HCT116 (cell line): ENCODE measurements around the gene SNX25. TPM values are rescaled to one million over a fixed set of nuclear protein-coding genes. Genes with fewer than 3 reads are reported as not detected.
"Not testable (repeated sequence)": the region's sequence is repeated elsewhere in the genome, so short reads cannot be mapped to it uniquely, and the experiment has no call there.

ENCODE experiments used
- ATAC-seq: fragments of 200-7000 bp; cut with Tn5 transposase; 2 replicates; pipeline ENCODE4 v1.9.1; 2020; ENCODE audit warnings: mild to moderate bottlenecking, moderate library complexity
- BruUV-seq: library from RNA; stranded (reverse); fragments of 400-500 nt; replicated peaks from 2 replicates; lab custom pipeline; 2021; lab: Mats Ljungman, UMichigan
- CTCF ChIA-PET: fragments of 300-600 bp; sonication (Branson Sonifier 250); formaldehyde crosslinking; loops from one replicate; lab custom pipeline; 2021; ENCODE audit warnings: antibody characterized with exemption; lab: Charles Lee
- POLR2A ChIA-PET: fragments of 300-600, 350-600 bp; sonication (Branson Sonifier 250); formaldehyde crosslinking; loops from one replicate; lab custom pipeline; 2021; ENCODE audit warnings: antibody characterized with exemption; lab: Charles Lee
- RAD21 ChIA-PET, 2 experiments: fragments of 300-600 bp; sonication (Branson Sonifier 250); formaldehyde crosslinking; loops; one replicate each; lab custom pipeline; 2023; ENCODE audit warnings: low total read pairs in 2 of 2; ENCODE audit not compliant: uncharacterized antibody in 2 of 2, unreplicated experiment in 2 of 2, low non-redundant PET in 1 of 2; lab: Charles Lee
- DNase-seq: peaks from one replicate; pipeline ENCODE4 v3.0.0-alpha.2; 2010; ENCODE audit warnings: low read depth, low spot score
- H2AFZ ChIP-seq: fragments of 200-600 bp; shearing (Covaris generic), sonication (generic); 2 replicates; pipeline ENCODE4 v1.6.1; 2017; ENCODE audit warnings: low read depth, mixed run types, mixed read lengths, antibody characterized with exemption, low read length; ENCODE audit not compliant: poor library complexity, severe bottlenecking
- H3K27ac ChIP-seq: 2 replicates; pipeline ENCODE4 v1.5.1; 2012; ENCODE audit warnings: low read depth, low read length
- H3K27me3 ChIP-seq: fragments of 200-600 bp; sonication (generic); 2 replicates; pipeline ENCODE4 v1.6.1; 2016; ENCODE audit warnings: mixed run types, low read length, mixed read lengths; ENCODE audit not compliant: insufficient read depth
- H3K36me3 ChIP-seq, 2 experiments: fragments of 200-500 bp in 1 of 2; fragments of 200-600 bp in 1 of 2; sonication (Bioruptor generic) in 1 of 2; sonication (generic) in 1 of 2; 2 replicates each; pipeline versions ENCODE4 v1.5.1 to v1.6.1; 2014 to 2016; ENCODE audit warnings: low read length in 2 of 2, inconsistent platforms in 1 of 2, mixed read lengths in 1 of 2, mixed run types in 1 of 2; ENCODE audit not compliant: insufficient read depth in 2 of 2, control insufficient read depth in 1 of 2
- H3K4me1 ChIP-seq, 2 experiments: fragments of 200-600 bp in 1 of 2; sonication (generic) in 1 of 2; 2 replicates each; pipeline versions ENCODE4 v1.5.1 to v1.6.1; 2012 to 2017; ENCODE audit warnings: low read length in 2 of 2, inconsistent platforms in 1 of 2, mild to moderate bottlenecking in 1 of 2, mixed read lengths in 1 of 2, mixed run types in 1 of 2, moderate library complexity in 1 of 2; ENCODE audit not compliant: insufficient read depth in 2 of 2, control insufficient read depth in 1 of 2
- H3K4me2 ChIP-seq: fragments of 200-600 bp; sonication (generic); 2 replicates; pipeline ENCODE4 v1.6.1; 2017; ENCODE audit warnings: mixed run types, low read length, mixed read lengths
- H3K4me3 ChIP-seq, 2 experiments: fragments of 200-600 bp in 1 of 2; sonication (generic) in 1 of 2; replicated peaks in 1 of 2; 2 replicates each; pipeline ENCODE4 v1.5.1; 2011 to 2016; ENCODE audit warnings: low read length in 2 of 2, control low read depth in 1 of 2, low read depth in 1 of 2, mild to moderate bottlenecking in 1 of 2, mixed read lengths in 1 of 2, mixed run types in 1 of 2
- H3K79me2 ChIP-seq: fragments of 200-600 bp; sonication (generic); 2 replicates; pipeline ENCODE4 v1.6.1; 2017; ENCODE audit warnings: mild to moderate bottlenecking, mixed run types, low read length, moderate library complexity, mixed read lengths; ENCODE audit not compliant: insufficient read depth
- H3K9ac ChIP-seq: fragments of 200-600 bp; sonication (generic); 2 replicates; pipeline ENCODE4 v1.6.1; 2016; ENCODE audit warnings: low read length, mixed read lengths
- H3K9me2 ChIP-seq: fragments of 200-600 bp; sonication (generic), shearing (Covaris generic); 2 replicates; pipeline ENCODE4 v1.6.1; 2017; ENCODE audit warnings: mixed run types, mild to moderate bottlenecking, moderate library complexity; ENCODE audit not compliant: insufficient read depth
- H3K9me3 ChIP-seq, 2 experiments: fragments of 200-500 bp in 1 of 2; fragments of 200-600 bp in 1 of 2; sonication (Bioruptor generic) in 1 of 2; sonication (generic) in 1 of 2; 2 replicates each; pipeline ENCODE4 v1.6.1; 2014 to 2017; ENCODE audit warnings: low read length in 2 of 2, mixed read lengths in 2 of 2, inconsistent platforms in 1 of 2, low read depth in 1 of 2, mild to moderate bottlenecking in 1 of 2, mixed run types in 1 of 2, moderate library complexity in 1 of 2; ENCODE audit not compliant: control insufficient read depth in 1 of 2, insufficient read depth in 1 of 2
- H4K20me1 ChIP-seq: fragments of 200-600 bp; sonication (generic), shearing (Covaris generic); 2 replicates; pipeline ENCODE4 v1.6.1; 2017; ENCODE audit warnings: mixed run types, mild to moderate bottlenecking, moderate library complexity; ENCODE audit not compliant: insufficient read depth
- CEBPB ChIP-seq: IDR thresholded peaks from 2 replicates; pipeline ENCODE4 v1.6.1; 2012; ENCODE audit warnings: low read depth
- TCF7L2 ChIP-seq: IDR thresholded peaks from 2 replicates; pipeline ENCODE4 v1.7.0; 2011; ENCODE audit warnings: borderline replicate concordance, inconsistent platforms; ENCODE audit not compliant: insufficient read depth, insufficient read length; ENCODE audit errors: extremely low read depth
- YY1 ChIP-seq: IDR thresholded peaks from 2 replicates; pipeline ENCODE4 v1.6.1; 2011; ENCODE audit warnings: low read length, low read depth, moderate library complexity, mild to moderate bottlenecking; ENCODE audit not compliant: insufficient replicate concordance; ENCODE audit errors: extremely low read depth
- intact Hi-C: fragments of 100-400 bp; cut with micrococcal nuclease; formaldehyde crosslinking; loops from 2 replicates; pipeline ENCODE4 v1.10.0; 2022
- total RNA-seq: library from RNA; stranded (reverse); gene quantifications from one replicate; pipeline ENCODE4 v1.2.1, GENCODE V29; 2021; ENCODE audit not compliant: unreplicated experiment
- TF ChIP-seq, protein P1 (sequence below), 3 experiments: fragments of 200-600 bp in 1 of 3; sonication (generic) in 1 of 3; IDR thresholded peaks in 2 of 3; conservative IDR thresholded peaks in 1 of 3; 2 replicates each; pipeline ENCODE4 v1.5.1; 2012 to 2017; ENCODE audit warnings: low read depth in 2 of 3, low read length in 2 of 3, antibody characterized with exemption in 1 of 3, borderline replicate concordance in 1 of 3, control low read depth in 1 of 3, mild to moderate bottlenecking in 1 of 3, mixed read lengths in 1 of 3, mixed run types in 1 of 3, moderate library complexity in 1 of 3; ENCODE audit not compliant: insufficient read depth in 1 of 3

The SNX25 gene
- total RNA-seq, 1 experiment from 2014 or later, result 20.9 TPM

DNA sequence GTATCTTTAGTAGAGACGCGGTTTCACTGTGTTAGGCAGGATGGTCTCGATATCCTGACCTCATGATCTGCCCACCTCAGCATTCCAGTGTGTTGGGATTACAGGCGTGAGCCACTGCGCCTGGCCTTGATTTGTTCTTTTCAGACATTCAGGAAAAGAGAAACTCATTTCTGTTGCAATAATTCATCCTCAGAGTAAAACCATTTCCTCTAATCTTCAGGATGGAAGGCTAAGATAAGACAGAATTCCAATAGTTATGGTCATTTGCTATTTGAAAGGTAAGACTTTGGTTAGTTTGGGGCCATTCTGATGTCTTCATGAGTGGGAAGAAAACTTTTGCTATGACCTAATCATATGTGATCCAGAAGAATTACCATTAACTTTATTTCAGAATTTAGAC is 103.3 kb downstream of the SNX25 start:
- ChIA-PET CTCF (no interaction called here), POLR2A (interaction anchor here (0.7 kb wide), 1 partner anchor 13 kb away, joined by 3 read pairs; no protein-coding TSS in a partner anchor), RAD21 (no interaction called here)
- no peaks in the 10 kb centered on the region for H3K9me3 ChIP-seq
- peaks cover 0 to 5% of the 10 kb centered on the region in 2 experiments; a peak in 1 of 4 replicates for H3K36me3 ChIP-seq
- H3K79me2 ChIP-seq, result no peaks in the 10 kb centered on the region
- no peaks in the 10 kb centered on the region for H4K20me1 ChIP-seq
- no peak overlapping the region for H3K27ac ChIP-seq
- H3K27me3 ChIP-seq, result no peaks in the 10 kb centered on the region
- TF ChIP-seq YY1 (no peak), CEBPB (no peak), TCF7L2 (no peak)
- TF ChIP-seq, protein P1, sequence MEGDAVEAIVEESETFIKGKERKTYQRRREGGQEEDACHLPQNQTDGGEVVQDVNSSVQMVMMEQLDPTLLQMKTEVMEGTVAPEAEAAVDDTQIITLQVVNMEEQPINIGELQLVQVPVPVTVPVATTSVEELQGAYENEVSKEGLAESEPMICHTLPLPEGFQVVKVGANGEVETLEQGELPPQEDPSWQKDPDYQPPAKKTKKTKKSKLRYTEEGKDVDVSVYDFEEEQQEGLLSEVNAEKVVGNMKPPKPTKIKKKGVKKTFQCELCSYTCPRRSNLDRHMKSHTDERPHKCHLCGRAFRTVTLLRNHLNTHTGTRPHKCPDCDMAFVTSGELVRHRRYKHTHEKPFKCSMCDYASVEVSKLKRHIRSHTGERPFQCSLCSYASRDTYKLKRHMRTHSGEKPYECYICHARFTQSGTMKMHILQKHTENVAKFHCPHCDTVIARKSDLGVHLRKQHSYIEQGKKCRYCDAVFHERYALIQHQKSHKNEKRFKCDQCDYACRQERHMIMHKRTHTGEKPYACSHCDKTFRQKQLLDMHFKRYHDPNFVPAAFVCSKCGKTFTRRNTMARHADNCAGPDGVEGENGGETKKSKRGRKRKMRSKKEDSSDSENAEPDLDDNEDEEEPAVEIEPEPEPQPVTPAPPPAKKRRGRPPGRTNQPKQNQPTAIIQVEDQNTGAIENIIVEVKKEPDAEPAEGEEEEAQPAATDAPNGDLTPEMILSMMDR (IDR thresholded peaks at IDR 0.05 in 2 of 3, conservative IDR thresholded peaks at IDR 0.05 in 1 of 3; ENCODE audit: borderline replicate concordance in 1 of 3, insufficient read depth in 1 of 3, low read depth in 2 of 3, low read length in 2 of 3), result no peak
- DNase-seq (no peak), ATAC-seq (no peak)
- BruUV-seq, result no TSS peak
- H3K4me3 ChIP-seq, result no peak overlapping the region
- H3K4me1 ChIP-seq, result peaks cover under 1 to 3% of the 10 kb centered on the region in 2 experiments
- no peak overlapping the region for H3K4me2 ChIP-seq
- H3K9ac ChIP-seq, result no peak overlapping the region
- intact Hi-C loops, result no loop called here
- H2AFZ ChIP-seq, result no peak overlapping the region
- no peaks in the 10 kb centered on the region for H3K9me2 ChIP-seq

DNA sequence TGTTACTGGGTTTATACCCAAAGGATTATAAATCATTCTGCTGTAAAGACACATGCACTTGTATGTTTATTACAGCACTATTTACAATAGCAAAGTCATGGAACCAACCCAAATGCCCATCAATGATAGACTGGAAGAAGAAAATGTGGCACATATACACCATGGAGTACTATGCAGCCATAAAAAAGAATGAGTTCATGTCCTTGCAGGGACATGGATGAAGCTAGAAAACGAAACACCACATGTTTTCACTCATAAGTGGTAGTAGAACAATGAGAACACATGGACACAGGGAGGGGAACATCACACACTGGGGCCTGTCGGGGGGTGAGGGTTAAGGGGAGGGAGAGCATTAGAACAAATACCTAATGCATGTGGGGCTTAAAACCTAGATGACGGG is 108.1 kb downstream of the SNX25 start:
- RAD21 ChIA-PET, ATAC-seq, H3K27me3 ChIP-seq, CTCF ChIA-PET, H3K79me2 ChIP-seq, H3K4me3 ChIP-seq, H4K20me1 ChIP-seq, H3K27ac ChIP-seq, H3K9ac ChIP-seq, BruUV-seq, H3K4me2 ChIP-seq, H3K9me3 ChIP-seq, H3K36me3 ChIP-seq, intact Hi-C loops, DNase-seq, H2AFZ ChIP-seq, H3K9me2 ChIP-seq, POLR2A ChIA-PET: not testable (repeated sequence)
- peaks cover 3 to 10% of the 10 kb centered on the region in 2 experiments; a peak in 3 of 4 replicates for H3K4me1 ChIP-seq
